GM12873 (cell line): ENCODE results near the gene NBAS.

ENCODE experiments used
- CTCF ChIP-seq: IDR thresholded peaks from 2 replicates; pipeline ENCODE4 v1.5.1; 2012; ENCODE audit warnings: low read depth, mild to moderate bottlenecking, moderate library complexity, low read length, control low read depth; ENCODE audit not compliant: insufficient read depth; ENCODE audit errors: missing control alignments

Gene NBAS

GRCh38 chr2:15117409-15118050, 443.6 kb downstream of the NBAS start:
- no peak for TF ChIP-seq CTCF
